Measurements from ENCODE around the gene ROPN1L. TPM values are rescaled to one million over a fixed set of nuclear protein-coding genes. Genes with fewer than 3 reads are reported as not detected.

Gene ROPN1L
- total and polyA plus RNA-seq, 2 of the 13 experiments (the other 11 are each of a cell fraction or from before 2014, with no cell fraction given) = not detected

- TF ChIP-seq HOXD1 (CRISPR knock-in tag; IDR thresholded peaks at IDR 0.05) (no peak), ZNF552 (CRISPR knock-in tag; IDR thresholded peaks at IDR 0.05; ENCODE audit: borderline replicate concordance) (no peak), HCFC1 (IDR thresholded peaks at IDR 0.05; ENCODE audit: low read depth, low read length) (no peak), AGO1 (IDR thresholded peaks at IDR 0.05; ENCODE audit: low read depth, low read length, poor library complexity, severe bottlenecking) (no peak), HOXA9 (CRISPR knock-in tag; IDR thresholded peaks at IDR 0.05; ENCODE audit: borderline replicate concordance) (no peak), TEAD3 (CRISPR knock-in tag; optimal IDR thresholded peaks at IDR 0.05; ENCODE audit: borderline replicate concordance) (no peak), IRF1 (CRISPR knock-in tag; IDR thresholded peaks at IDR 0.05; ENCODE audit: low read depth) (no peak), ZKSCAN8 (CRISPR knock-in tag; IDR thresholded peaks at IDR 0.05; ENCODE audit: borderline replicate concordance) (no peak), ZNF746 (CRISPR knock-in tag; IDR thresholded peaks at IDR 0.05) (no peak), MLLT10 (CRISPR knock-in tag; IDR thresholded peaks at IDR 0.05) (no peak), ZNF597 (CRISPR knock-in tag; IDR thresholded peaks at IDR 0.05) (no peak), ATF7 (IDR thresholded peaks at IDR 0.05) (no peak), ATF7 (CRISPR knock-in tag; IDR thresholded peaks at IDR 0.05) (no peak)
- H3K27me3 ChIP-seq (ENCODE audit: control insufficient read depth in 1 of 2, insufficient read depth in 2 of 2, low read length in 2 of 2) = no peaks in the 10 kb centered on the region
- peaks cover 34 to 86% of the 10 kb centered on the region in 2 experiments for H3K36me3 ChIP-seq (replicated peaks in 1 of 2; ENCODE audit: control insufficient read depth in 1 of 2, insufficient read depth in 2 of 2, low read length in 2 of 2)
- no peak overlapping the region for H3K4me3 ChIP-seq (replicated peaks in 1 of 3; ENCODE audit: insufficient read depth in 1 of 3, low read depth in 2 of 3, low read length in 3 of 3)
- intact Hi-C loops (cut with micrococcal nuclease; ENCODE audit: unreplicated experiment) (no loop called here), in situ Hi-C loops (cut with HindIII; ENCODE audit: extremely low pct_ligation_motif_present, low pct_unique_long_range_greater_than_20kb) (no loop called here)
- H3K9me3 ChIP-seq (ENCODE audit: low read length) = no peaks in the 10 kb centered on the region
- no peaks in the 10 kb centered on the region for H3K79me2 ChIP-seq (ENCODE audit: insufficient read depth, low read length)
- no peak overlapping the region for H3K4me2 ChIP-seq (ENCODE audit: low read depth, low read length)
- no peak overlapping the region for H3K9ac ChIP-seq (ENCODE audit: insufficient read depth, low read depth, low read length)
- H4K20me1 ChIP-seq (ENCODE audit: insufficient read depth, low read length) = no peaks in the 10 kb centered on the region
- no peak overlapping the region for H2AFZ ChIP-seq (ENCODE audit: low read length)
- ChIA-PET POLR2A (no interaction called here), CTCF (ENCODE audit: low intra/inter-chr PET ratio, low total read pairs) (no interaction called here)
- BruUV-seq (replicated peaks) = no TSS peak
- ATAC-seq (no peak), FAIRE-seq (no peak), DNase-seq (ENCODE audit: low spot score) (no peak)
- H3K27ac ChIP-seq (ENCODE audit: extremely low read length, insufficient read depth, low read length) = no peak overlapping the region
- WGBS (ENCODE audit: low lambda C conversion rate) = 95% methylated on average over 1 of the region's 1 CpG
- no peaks in the 10 kb centered on the region for H3K4me1 ChIP-seq (ENCODE audit: insufficient read depth, low read length)
These were observed 32.2 kb upstream of the ROPN1L start for GRCh38 chr5:10409504-10409903.
